Panc1 (cell line): ENCODE data around the gene NFAM1. TPM values are rescaled to one million over a fixed set of nuclear protein-coding genes. Genes with fewer than 3 reads are reported as not detected.

ENCODE experiments used
- ATAC-seq: fragments of 200-7000 bp; cut with Tn5 transposase; 2 replicates; pipeline ENCODE4 v1.9.1; 2020; ENCODE audit warnings: mild to moderate bottlenecking, moderate library complexity
- BruUV-seq: library from RNA; stranded (reverse); fragments of 400-500 nt; replicated peaks from 2 replicates; lab custom pipeline; 2021; lab: Mats Ljungman, UMichigan
- CTCF ChIA-PET: fragments of 300-600 bp; sonication (Branson Sonifier 250); formaldehyde crosslinking; loops from one replicate; lab custom pipeline; 2022; ENCODE audit warnings: antibody characterized with exemption; lab: Charles Lee
- POLR2A ChIA-PET: fragments of 300-600 bp; sonication (Branson Sonifier 250); formaldehyde crosslinking; loops from one replicate; lab custom pipeline; 2022; ENCODE audit warnings: antibody characterized with exemption; lab: Charles Lee
- DNase-seq: peaks from one replicate; pipeline ENCODE4 v3.0.0-alpha.2; 2010; ENCODE audit warnings: low read depth, low spot score
- H3K27ac ChIP-seq: 2 replicates; pipeline ENCODE4 v1.5.1; 2011; ENCODE audit warnings: mild to moderate bottlenecking, low read length, inconsistent platforms
- H3K27me3 ChIP-seq: fragments of 200-500 bp; sonication (Bioruptor generic); 2 replicates; pipeline ENCODE4 v1.6.0; 2014; ENCODE audit warnings: low read length, inconsistent platforms; ENCODE audit not compliant: control insufficient read depth, insufficient read depth
- H3K36me3 ChIP-seq: fragments of 200-500 bp; sonication (Bioruptor generic); 2 replicates; pipeline ENCODE4 v1.5.1; 2014; ENCODE audit warnings: inconsistent platforms, mild to moderate bottlenecking, low read length, moderate library complexity; ENCODE audit not compliant: control insufficient read depth, insufficient read depth
- H3K4me1 ChIP-seq: 2 replicates; pipeline ENCODE4 v1.5.1; 2011; ENCODE audit warnings: inconsistent platforms, mild to moderate bottlenecking, low read length, moderate library complexity; ENCODE audit not compliant: control insufficient read depth, insufficient read depth
- H3K4me3 ChIP-seq, 2 experiments: 2 replicates each; pipeline ENCODE4 v1.5.1; 2011 to 2012; ENCODE audit warnings: low read depth in 2 of 2, low read length in 2 of 2, mild to moderate bottlenecking in 2 of 2, inconsistent platforms in 1 of 2, moderate library complexity in 1 of 2
- H3K9me3 ChIP-seq: fragments of 200-500 bp; sonication (Bioruptor generic); 2 replicates; pipeline ENCODE4 v1.5.1; 2014; ENCODE audit warnings: low read depth, mild to moderate bottlenecking, inconsistent platforms, low read length, moderate library complexity; ENCODE audit not compliant: control insufficient read depth, insufficient read depth
- CTCF ChIP-seq: fragments of 450-650 bp; IDR thresholded peaks from 2 replicates; pipeline ENCODE4 v1.5.1; 2017; ENCODE audit warnings: mild to moderate bottlenecking
- POLR2AphosphoS5 ChIP-seq: IDR thresholded peaks from 2 replicates; pipeline ENCODE4 v1.6.1; 2012; ENCODE audit warnings: mild to moderate bottlenecking, low read depth, low read length, moderate library complexity
- REST ChIP-seq, 2 experiments: IDR thresholded peaks; 2 replicates each; pipeline ENCODE4 v1.6.1; 2011 to 2012; ENCODE audit warnings: low read depth in 2 of 2, control low read depth in 1 of 2, low read length in 1 of 2, mild to moderate bottlenecking in 1 of 2, moderate library complexity in 1 of 2; ENCODE audit not compliant: insufficient read depth in 1 of 2
- SIN3A ChIP-seq: IDR thresholded peaks from 2 replicates; pipeline ENCODE4 v1.6.1; 2012; ENCODE audit warnings: low read depth, mild to moderate bottlenecking, low read length, moderate library complexity, borderline replicate concordance; ENCODE audit not compliant: insufficient read depth
- TCF7L2 ChIP-seq: IDR thresholded peaks from 2 replicates; pipeline ENCODE4 v1.6.1; 2011; ENCODE audit warnings: mild to moderate bottlenecking, low read depth, low read length, inconsistent platforms
- in situ Hi-C: cut with HindIII; loops from 2 replicates; pipeline ENCODE4 v1.10.0; 2016; ENCODE audit warnings: low sequenced_read_pairs, low pct_unique_long_range_greater_than_20kb
- intact Hi-C: fragments of 100-400 bp; cut with micrococcal nuclease; formaldehyde crosslinking; loops from one replicate; pipeline ENCODE4 v1.10.0; 2022; ENCODE audit not compliant: unreplicated experiment
- total RNA-seq: library from RNA; stranded (reverse); gene quantifications from one replicate; pipeline ENCODE4 v1.2.1, GENCODE V29; 2021; ENCODE audit not compliant: unreplicated experiment

NFAM1 gene
- total RNA-seq, 1 experiment from 2014 or later, result 0.41 TPM

GRCh38 chr22:42471441-42471840 lies 39.2 kb upstream of the NFAM1 start:
- ChIA-PET POLR2A (no interaction called here), CTCF (no interaction called here)
- Histone ChIP-seq H3K27me3 (no peaks in the 10 kb centered on the region), H3K36me3 (no peaks in the 10 kb centered on the region), H3K9me3 (no peaks in the 10 kb centered on the region), H3K4me1 (no peaks in the 10 kb centered on the region), H3K27ac (no peak overlapping the region), H3K4me3 (no peak overlapping the region)
- DNase-seq (no peak), ATAC-seq (no peak)
- in situ Hi-C loops (no loop called here), intact Hi-C loops (no loop called here)
- BruUV-seq, result no TSS peak
- no peak for TF ChIP-seq SIN3A
- TF ChIP-seq REST (IDR thresholded peaks at IDR 0.05; ENCODE audit: insufficient read depth in 1 of 2, low read depth in 2 of 2, low read length in 1 of 2), result no peak
- no peak for TF ChIP-seq CTCF
- no peak for TF ChIP-seq POLR2AphosphoS5
- no peak for TF ChIP-seq TCF7L2

- no peak for DNase-seq
- TF ChIP-seq TCF7L2 (no peak), CTCF (no peak), REST (IDR thresholded peaks at IDR 0.05; ENCODE audit: insufficient read depth in 1 of 2, low read depth in 2 of 2, low read length in 1 of 2) (no peak), SIN3A (no peak), POLR2AphosphoS5 (no peak)
- ChIA-PET CTCF (no interaction called here), POLR2A (no interaction called here)
- no peak overlapping the region for H3K27ac ChIP-seq
- no peaks in the 10 kb centered on the region for H3K9me3 ChIP-seq
- no TSS peak for BruUV-seq
- no peaks in the 10 kb centered on the region for H3K36me3 ChIP-seq
- in situ Hi-C loops (no loop called here), intact Hi-C loops (no loop called here)
- no peak for ATAC-seq
- H3K27me3 ChIP-seq, result no peaks in the 10 kb centered on the region
- no peaks in the 10 kb centered on the region for H3K4me1 ChIP-seq
- no peak overlapping the region for H3K4me3 ChIP-seq
These were observed 38.3 kb upstream of the NFAM1 start for GRCh38 chr22:42470366-42471082.
